BJ (cell line): ENCODE results near the gene OR5AU1. TPM values are rescaled to one million over a fixed set of nuclear protein-coding genes. Genes with fewer than 3 reads are reported as not detected.
A peak's percentile ranks its signal among the peaks of the same experiment; 100 is the strongest.

Experiments
- CTCF ChIA-PET: fragments of 350-600 bp; formaldehyde crosslinking; extraction: SDS; loops from one replicate; lab custom pipeline; 2021; ENCODE audit warnings: antibody characterized with exemption, inconsistent platforms; lab: Yijun Ruan, JAX
- POLR2A ChIA-PET: fragments of 300-600 bp; sonication (Branson Sonifier 250); formaldehyde crosslinking; extraction: SDS; loops from one replicate; lab custom pipeline; 2021; ENCODE audit warnings: antibody characterized with exemption; lab: Charles Lee
- DNase-seq: peaks from one replicate; pipeline ENCODE4 v3.0.0-alpha.2; 2011; ENCODE audit warnings: low read depth
- H3K27me3 ChIP-seq: 2 replicates; pipeline ENCODE4 v1.6.0; 2011; ENCODE audit warnings: low read length; ENCODE audit not compliant: control insufficient read depth, insufficient read depth
- H3K36me3 ChIP-seq: 2 replicates; pipeline ENCODE4 v1.5.1; 2011; ENCODE audit warnings: low read length; ENCODE audit not compliant: control insufficient read depth, insufficient read depth
- H3K4me3 ChIP-seq: 2 replicates; pipeline ENCODE4 v1.5.1; 2011; ENCODE audit warnings: low read depth, mild to moderate bottlenecking, control low read depth, low read length
- polyA plus RNA-seq: library from polyadenylated mRNA; depleted of rRNA; stranded (reverse); fragments of >200 nt; gene quantifications from 2 replicates; pipeline ENCODE4 v1.2.3, GENCODE V29; 2011; rRNA removed
- small RNA-seq: library from RNA; depleted of rRNA; stranded (forward); fragments of <200 nt; gene quantifications from one replicate; pipeline ENCODE3, GENCODE V24; 2012; ENCODE audit warnings: low replicate concordance, low read depth; ENCODE audit not compliant: insufficient read length
- TF ChIP-seq, protein P1 (sequence below): IDR thresholded peaks from 2 replicates; pipeline ENCODE4 v1.5.1; 2011; ENCODE audit warnings: low read depth, mild to moderate bottlenecking, control low read depth, inconsistent platforms, low read length, moderate library complexity; ENCODE audit not compliant: insufficient read depth

Gene OR5AU1
- polyA plus RNA-seq, 1 experiment = not detected

DNA sequence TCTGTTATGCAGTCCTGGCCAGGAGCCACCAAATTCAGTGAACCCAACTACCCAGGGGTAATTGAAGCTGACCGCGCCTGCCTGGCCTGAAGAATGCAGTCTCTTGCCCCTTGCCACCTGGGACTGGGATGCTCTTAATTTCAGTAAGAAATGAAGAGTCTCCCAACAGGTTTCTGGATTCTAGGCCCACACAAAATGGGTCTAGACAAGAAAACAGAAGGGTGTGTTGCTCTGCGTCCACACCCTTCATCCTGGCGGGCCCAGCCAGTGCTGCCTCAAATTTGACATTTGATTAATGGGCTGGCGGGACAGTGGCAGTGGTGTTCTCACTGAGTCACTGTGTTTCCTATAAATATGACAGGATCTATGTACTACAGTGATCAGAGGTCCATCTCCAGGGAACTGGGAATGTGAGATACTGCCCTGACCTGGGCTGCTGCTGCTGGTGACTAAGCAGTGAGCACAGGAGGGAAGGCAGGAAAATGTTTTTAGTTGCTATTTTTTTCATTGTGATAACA is 48.5 kb downstream of the OR5AU1 start:
- TF ChIP-seq, protein P1, sequence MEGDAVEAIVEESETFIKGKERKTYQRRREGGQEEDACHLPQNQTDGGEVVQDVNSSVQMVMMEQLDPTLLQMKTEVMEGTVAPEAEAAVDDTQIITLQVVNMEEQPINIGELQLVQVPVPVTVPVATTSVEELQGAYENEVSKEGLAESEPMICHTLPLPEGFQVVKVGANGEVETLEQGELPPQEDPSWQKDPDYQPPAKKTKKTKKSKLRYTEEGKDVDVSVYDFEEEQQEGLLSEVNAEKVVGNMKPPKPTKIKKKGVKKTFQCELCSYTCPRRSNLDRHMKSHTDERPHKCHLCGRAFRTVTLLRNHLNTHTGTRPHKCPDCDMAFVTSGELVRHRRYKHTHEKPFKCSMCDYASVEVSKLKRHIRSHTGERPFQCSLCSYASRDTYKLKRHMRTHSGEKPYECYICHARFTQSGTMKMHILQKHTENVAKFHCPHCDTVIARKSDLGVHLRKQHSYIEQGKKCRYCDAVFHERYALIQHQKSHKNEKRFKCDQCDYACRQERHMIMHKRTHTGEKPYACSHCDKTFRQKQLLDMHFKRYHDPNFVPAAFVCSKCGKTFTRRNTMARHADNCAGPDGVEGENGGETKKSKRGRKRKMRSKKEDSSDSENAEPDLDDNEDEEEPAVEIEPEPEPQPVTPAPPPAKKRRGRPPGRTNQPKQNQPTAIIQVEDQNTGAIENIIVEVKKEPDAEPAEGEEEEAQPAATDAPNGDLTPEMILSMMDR = no peak
- no peaks in the 10 kb centered on the region for H3K27me3 ChIP-seq
- no peaks in the 10 kb centered on the region for H3K36me3 ChIP-seq
- H3K4me3 ChIP-seq = no peak overlapping the region
- POLR2A ChIA-PET = no interaction called here
- CTCF ChIA-PET = interaction anchor here (0.8 to 14.7 kb wide), 7 partner anchors 12 to 103 kb away, joined by 3 to 233 read pairs (median 100); partner anchors contain the start of gene ARHGEF40
- no peak for DNase-seq

DNA sequence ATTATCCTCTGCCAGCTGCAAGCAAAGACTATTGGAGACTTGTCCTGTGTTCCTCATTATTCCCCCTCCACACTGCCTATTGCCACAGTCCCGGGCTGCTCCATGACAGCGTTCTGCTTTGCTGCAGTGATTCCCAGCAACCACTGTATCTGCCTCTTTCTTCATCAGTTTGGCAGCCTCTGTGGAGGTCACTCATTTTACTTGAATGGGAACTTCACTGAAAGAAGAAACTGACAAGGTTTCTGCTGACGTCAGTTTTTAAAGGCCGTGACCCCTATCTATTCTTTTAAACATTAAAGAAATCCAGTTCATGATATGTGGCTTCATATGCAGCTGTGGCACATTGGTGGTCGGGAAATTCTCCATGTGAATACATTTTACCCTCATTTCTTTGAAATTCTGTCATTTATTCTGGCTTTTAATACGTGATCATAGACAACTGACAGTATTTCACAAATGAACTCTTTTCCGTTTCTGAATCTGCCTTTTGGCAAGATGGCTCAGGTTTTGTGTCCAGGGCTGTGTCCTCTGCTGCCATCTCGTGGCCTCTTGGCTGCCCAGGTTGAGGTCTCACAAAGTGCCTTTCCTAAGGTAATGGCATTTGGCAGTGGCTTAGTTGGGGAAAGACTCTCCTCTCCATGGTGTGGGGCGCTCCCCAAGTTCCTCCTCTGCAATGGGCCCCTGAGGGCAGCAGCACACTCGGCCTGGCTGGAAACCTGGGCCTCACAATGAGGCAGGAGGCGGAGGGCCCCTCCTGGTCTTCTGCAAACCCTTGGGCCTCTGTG is 49.2 kb downstream of the OR5AU1 start:
- TF ChIP-seq, protein P1 = peak; percentile 97
- POLR2A ChIA-PET = no interaction called here
- CTCF ChIA-PET = interaction anchor here (0.7 to 14.7 kb wide), 13 partner anchors 12 to 102 kb away, joined by 3 to 233 read pairs (median 5); partner anchors contain the start of gene ARHGEF40
- no peak for DNase-seq
- Histone ChIP-seq H3K36me3 (no peaks in the 10 kb centered on the region), H3K27me3 (no peaks in the 10 kb centered on the region), H3K4me3 (no peak overlapping the region)

DNA sequence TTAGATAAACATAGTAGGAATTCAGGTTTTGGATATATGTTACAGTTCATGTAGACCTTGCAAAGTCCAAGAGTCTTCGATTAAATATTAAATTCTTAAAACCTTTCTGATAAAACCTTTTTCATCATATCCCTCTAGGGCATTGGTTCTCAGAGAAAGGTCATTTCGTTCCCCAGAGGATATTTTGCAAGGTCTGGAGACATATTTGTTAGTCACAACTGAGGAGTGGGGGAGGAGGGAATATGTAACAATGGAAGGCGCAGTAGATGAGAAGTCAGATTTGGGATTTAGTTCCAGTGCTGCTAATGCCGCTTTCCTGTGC is 49.7 kb downstream of the OR5AU1 start:
- 0 out of 2 replicates have a peak, but pooled peaks cover under 1% of the 10 kb centered on the region for H3K27me3 ChIP-seq
- POLR2A ChIA-PET = no interaction called here
- no peaks in the 10 kb centered on the region for H3K36me3 ChIP-seq
- TF ChIP-seq, protein P1 = no peak
- DNase-seq = no peak
- CTCF ChIA-PET = interaction anchor here (0.7 to 14.7 kb wide), 12 partner anchors 12 to 89 kb away, joined by 3 to 233 read pairs (median 19); partner anchors contain the start of gene ARHGEF40
- no peak overlapping the region for H3K4me3 ChIP-seq

DNA sequence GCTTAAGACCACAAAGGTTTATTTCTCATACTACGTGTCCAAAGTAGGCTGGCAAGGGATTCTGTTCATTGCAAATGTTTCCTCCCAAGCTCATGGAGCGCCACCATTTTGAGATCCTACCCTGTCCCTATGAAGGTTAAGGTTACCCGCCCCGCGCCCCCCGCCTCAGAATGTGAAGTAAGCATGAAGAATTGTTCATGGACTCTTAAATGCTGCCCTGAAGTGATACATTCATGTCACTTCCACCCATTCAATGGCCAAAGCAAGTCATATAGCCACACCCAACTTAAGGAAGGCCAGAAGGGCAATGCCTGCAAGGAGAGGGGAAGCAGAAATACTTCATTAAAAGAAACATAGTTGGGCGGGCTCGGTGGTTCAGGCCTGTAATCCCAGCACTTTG is 50.8 kb downstream of the OR5AU1 start:
- no peak for DNase-seq
- no peaks in the 10 kb centered on the region for H3K36me3 ChIP-seq
- H3K27me3 ChIP-seq = 0 out of 2 replicates have a peak, but pooled peaks cover 1% of the 10 kb centered on the region
- ChIA-PET POLR2A (no interaction called here), CTCF (interaction anchor here (0.7 to 14.7 kb wide), 24 partner anchors 8 to 247 kb away, joined by 3 to 233 read pairs (median 6); partner anchors contain the start of gene ARHGEF40)
- TF ChIP-seq, protein P1 = no peak
- no peak overlapping the region for H3K4me3 ChIP-seq

Small RNA genes lying within 50 kb of the gene (small RNA-seq; reads per million reads assigned to genes)
- gene RNU6-252P = not detected

Other genes starting within 250 kb of the OR5AU1 start
- gene RNASE2, start 200.6 kb downstream of the OR5AU1 start, polyA plus RNA-seq = not detected in 2 replicates
- 49.8 and 56.2 TPM in 2 replicates for gene METTL17, start 166.1 kb downstream of the OR5AU1 start, polyA plus RNA-seq
- not detected in 2 replicates for gene SLC39A2, start 156.8 kb downstream of the OR5AU1 start, polyA plus RNA-seq
- 0.83 and 1.1 TPM in 2 replicates for gene NDRG2, start 131.0 kb downstream of the OR5AU1 start, polyA plus RNA-seq
- not detected in 2 replicates for gene TPPP2, start 125.8 kb downstream of the OR5AU1 start, polyA plus RNA-seq
- gene RNASE13, start 121.3 kb downstream of the OR5AU1 start, polyA plus RNA-seq = not detected in 2 replicates
- gene RNASE7, start 113.7 kb downstream of the OR5AU1 start, polyA plus RNA-seq = not detected in 2 replicates
- not detected in 2 replicates for gene RNASE8, start 98.2 kb downstream of the OR5AU1 start, polyA plus RNA-seq
- gene ARHGEF40, start 85.8 kb downstream of the OR5AU1 start, polyA plus RNA-seq = 40.4 and 62.7 TPM in 2 replicates
- 10.5 and 12.2 TPM in 2 replicates for gene ZNF219, start 57.4 kb downstream of the OR5AU1 start, polyA plus RNA-seq
- 0.55 and 0.75 TPM in 2 replicates for gene TMEM253, start 55.0 kb downstream of the OR5AU1 start, polyA plus RNA-seq
- 540 and 712 TPM in 2 replicates for gene HNRNPC, start 113.4 kb upstream of the OR5AU1 start, polyA plus RNA-seq
- not detected in 2 replicates for gene RPGRIP1, start 124.0 kb upstream of the OR5AU1 start, polyA plus RNA-seq
- gene SUPT16H, start 228.0 kb upstream of the OR5AU1 start, polyA plus RNA-seq = 31.2 and 57.6 TPM in 2 replicates